Endometrial microvascular endothelial cells (primary cell): Measurements from ENCODE around the gene FAM110C. TPM values are rescaled to one million over a fixed set of nuclear protein-coding genes. Genes with fewer than 3 reads are reported as not detected.
"Not testable (repeated sequence)": the region's sequence is repeated elsewhere in the genome, so short reads cannot be mapped to it uniquely, and the experiment has no call there.

Source experiments
- in situ Hi-C: cut with HindIII; loops from 2 replicates; pipeline ENCODE4 v1.10.0; 2017; ENCODE audit warnings: low sequenced_read_pairs, low pct_unique_long_range_greater_than_20kb; ENCODE audit errors: inconsistent ontology term
- total RNA-seq: library from RNA; depleted of rRNA; stranded (reverse); fragments of >200 nt; gene quantifications from one replicate; pipeline ENCODE4 v1.2.3, GENCODE V29; 2015; ENCODE audit errors: inconsistent ontology term

The FAM110C gene
- total RNA-seq, 1 donor from 2014 or later, result 0.09 TPM

GRCh38 chr2:18402-19271 is 27.7 kb downstream of the FAM110C start:
- in situ Hi-C loops, result no loop called here

- in situ Hi-C loops, result not testable (repeated sequence)
Observed at GRCh38 chr2:15916-16315, 30.4 kb downstream of the FAM110C start.

DNA sequence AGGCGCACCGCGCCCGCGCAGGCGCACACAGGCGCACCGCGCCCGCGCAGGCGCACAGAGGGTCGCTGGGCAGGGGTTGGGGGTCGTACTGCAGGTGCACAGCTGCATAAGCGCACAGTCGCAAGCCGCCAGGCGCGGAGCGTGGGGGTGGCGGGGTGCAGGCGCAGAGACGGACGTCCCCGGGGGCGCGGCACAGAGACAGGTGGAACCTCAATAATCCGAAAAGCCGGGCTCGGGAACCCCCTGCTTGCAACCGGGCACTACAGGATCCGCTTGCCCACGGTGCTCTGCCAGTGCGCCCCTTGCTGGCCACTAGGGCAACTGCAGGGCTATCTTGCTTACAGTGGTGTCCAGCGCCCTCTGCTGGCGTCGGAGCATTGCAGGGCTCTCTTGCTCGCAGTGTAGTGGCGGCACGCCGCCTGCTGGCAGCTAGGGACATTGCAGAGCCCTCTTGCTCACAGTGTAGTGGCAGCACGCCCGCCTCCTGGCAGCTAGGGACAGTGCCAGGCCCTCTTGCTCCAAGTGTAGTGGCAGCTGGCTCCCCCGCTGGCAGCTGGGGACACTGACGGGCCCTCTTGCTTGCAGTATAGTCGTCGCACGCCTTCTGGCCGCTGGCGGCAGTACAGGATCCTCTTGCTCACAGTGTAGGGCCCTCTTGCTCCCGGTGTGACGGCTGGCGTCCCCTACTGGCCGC is 34.9 kb downstream of the FAM110C start:
- in situ Hi-C loops, result no loop called here

GRCh38 chr2:10222-10875 is 36.0 kb downstream of the FAM110C start:
- in situ Hi-C loops, result no loop called here

Other genes starting within 250 kb of the FAM110C start
- gene SH3YL1, start 217.5 kb upstream of the FAM110C start, total RNA-seq, result 15.2 TPM
- gene ACP1, start 218.4 kb upstream of the FAM110C start, total RNA-seq, result 96.2 TPM
- not detected for gene ALKAL2, start 241.6 kb upstream of the FAM110C start, total RNA-seq